ENCODE measurements around the gene OLIG3. TPM values are rescaled to one million over a fixed set of nuclear protein-coding genes. Genes with fewer than 3 reads are reported as not detected.

Gene OLIG3
- total RNA-seq, 1 donor from 2014 or later = not detected

GRCh38 chr6:137467211-137467610 is 27.0 kb downstream of the OLIG3 start:
- Histone ChIP-seq H4K20me1 (ENCODE audit: low read depth) (no peaks in the 10 kb centered on the region), H2AFZ (replicated peaks) (no peak overlapping the region), H3K4me2 (no peak overlapping the region), H3K9ac (no peak overlapping the region), H3K27me3 (no peaks in the 10 kb centered on the region), H3K79me2 (ENCODE audit: low read depth) (no peaks in the 10 kb centered on the region), H3K4me1 (peaks cover 7% of the 10 kb centered on the region), H3F3A (ENCODE audit: low read depth) (no peaks in the 10 kb centered on the region), H3K9me3 (ENCODE audit: low read depth) (no peaks in the 10 kb centered on the region), H3K36me3 (no peaks in the 10 kb centered on the region), H3K27ac (no peak overlapping the region), H3K4me3 (no peak overlapping the region)
- no peaks in the 10 kb centered on the region for H3K9me3 Mint-ChIP-seq
- peaks cover 13% of the 10 kb centered on the region for H3K4me1 Mint-ChIP-seq
- TF ChIP-seq CTCF (IDR thresholded peaks at IDR 0.05) (no peak), EZH2 (IDR thresholded peaks at IDR 0.05) (no peak), EZH2phosphoT487 (IDR thresholded peaks at IDR 0.05) (no peak)
- no peaks in the 10 kb centered on the region for H3K36me3 Mint-ChIP-seq
- H3K27ac Mint-ChIP-seq = no peak overlapping the region
- H3K27me3 Mint-ChIP-seq (ENCODE audit: insufficient read depth, low read depth) = peaks cover 7% of the 10 kb centered on the region
- no peak overlapping the region for H3K4me3 Mint-ChIP-seq
- DNase-seq (ENCODE audit: low spot score) = no peak

- Histone ChIP-seq H3K27me3 (no peaks in the 10 kb centered on the region), H2AFZ (replicated peaks) (no peak overlapping the region), H3F3A (ENCODE audit: low read depth) (no peaks in the 10 kb centered on the region), H3K36me3 (no peaks in the 10 kb centered on the region), H3K4me1 (no peaks in the 10 kb centered on the region), H4K20me1 (ENCODE audit: low read depth) (no peaks in the 10 kb centered on the region), H3K4me3 (no peak overlapping the region), H3K4me2 (no peak overlapping the region), H3K9ac (no peak overlapping the region), H3K79me2 (ENCODE audit: low read depth) (no peaks in the 10 kb centered on the region), H3K9me3 (ENCODE audit: low read depth) (no peaks in the 10 kb centered on the region), H3K27ac (no peak overlapping the region)
- H3K4me3 Mint-ChIP-seq = no peak overlapping the region
- DNase-seq (ENCODE audit: low spot score) = no peak
- H3K36me3 Mint-ChIP-seq = no peaks in the 10 kb centered on the region
- H3K27me3 Mint-ChIP-seq (ENCODE audit: insufficient read depth, low read depth) = peaks cover 4% of the 10 kb centered on the region
- TF ChIP-seq CTCF (IDR thresholded peaks at IDR 0.05) (no peak), EZH2phosphoT487 (IDR thresholded peaks at IDR 0.05) (no peak), EZH2 (IDR thresholded peaks at IDR 0.05) (no peak)
- H3K9me3 Mint-ChIP-seq = no peaks in the 10 kb centered on the region
- no peaks in the 10 kb centered on the region for H3K4me1 Mint-ChIP-seq
- no peak overlapping the region for H3K27ac Mint-ChIP-seq
Measured at GRCh38 chr6:137465378-137466009, 28.7 kb downstream of the OLIG3 start.

- H3K36me3 Mint-ChIP-seq = no peaks in the 10 kb centered on the region
- Histone ChIP-seq H3K4me2 (no peak overlapping the region), H3K4me3 (no peak overlapping the region), H3K27me3 (no peaks in the 10 kb centered on the region), H3K79me2 (ENCODE audit: low read depth) (no peaks in the 10 kb centered on the region), H3F3A (ENCODE audit: low read depth) (no peaks in the 10 kb centered on the region), H3K27ac (no peak overlapping the region), H3K4me1 (no peaks in the 10 kb centered on the region), H3K9me3 (ENCODE audit: low read depth) (no peaks in the 10 kb centered on the region), H4K20me1 (ENCODE audit: low read depth) (no peaks in the 10 kb centered on the region), H2AFZ (replicated peaks) (no peak overlapping the region), H3K9ac (no peak overlapping the region), H3K36me3 (no peaks in the 10 kb centered on the region)
- no peaks in the 10 kb centered on the region for H3K27me3 Mint-ChIP-seq (ENCODE audit: insufficient read depth, low read depth)
- no peak overlapping the region for H3K4me3 Mint-ChIP-seq
- no peak for DNase-seq (ENCODE audit: low spot score)
- no peak overlapping the region for H3K27ac Mint-ChIP-seq
- no peaks in the 10 kb centered on the region for H3K4me1 Mint-ChIP-seq
- peaks cover 6% of the 10 kb centered on the region for H3K9me3 Mint-ChIP-seq
- TF ChIP-seq CTCF (IDR thresholded peaks at IDR 0.05) = no peak
- TF ChIP-seq EZH2 (IDR thresholded peaks at IDR 0.05) = no peak
- no peak for TF ChIP-seq EZH2phosphoT487 (IDR thresholded peaks at IDR 0.05)
Measured at GRCh38 chr6:137452333-137452894, 41.8 kb downstream of the OLIG3 start.

Data from neural progenitor cell (in vitro differentiated cells).